Astrocyte (in vitro differentiated cells and primary cell): ENCODE results near the gene TBC1D3I. TPM values are rescaled to one million over a fixed set of nuclear protein-coding genes. Genes with fewer than 3 reads are reported as not detected.
"Not testable (repeated sequence)": the region's sequence is repeated elsewhere in the genome, so short reads cannot be mapped to it uniquely, and the experiment has no call there.

Experiments
- DNase-seq: peaks from one replicate; pipeline ENCODE4 v3.0.0-alpha.2; 2010; ENCODE audit warnings: low read depth
- FAIRE-seq: peaks from 2 replicates; lab custom pipeline; 2011; peaks lifted over from hg19 to GRCh38; lab: Jason Lieb, UNC
- H2AFZ ChIP-seq: 2 replicates; pipeline ENCODE4 v1.6.0; 2012; ENCODE audit warnings: low read depth, low read length, inconsistent platforms
- H3K27ac ChIP-seq: 2 replicates; pipeline ENCODE4 v1.5.1; 2011; ENCODE audit warnings: low read depth, low read length, inconsistent platforms
- H3K27me3 ChIP-seq: 2 replicates; pipeline ENCODE4 v1.6.0; 2011; ENCODE audit warnings: low read length, inconsistent platforms; ENCODE audit not compliant: insufficient read depth
- H3K36me3 ChIP-seq: 2 replicates; pipeline ENCODE4 v1.5.1; 2011; ENCODE audit warnings: low read length, inconsistent platforms; ENCODE audit not compliant: insufficient read depth
- H3K4me1 ChIP-seq: 2 replicates; pipeline ENCODE4 v1.5.1; 2011; ENCODE audit warnings: low read length, inconsistent platforms; ENCODE audit not compliant: insufficient read depth
- H3K4me2 ChIP-seq: 2 replicates; pipeline ENCODE4 v1.6.0; 2012; ENCODE audit warnings: low read length, inconsistent platforms
- H3K4me3 ChIP-seq: 2 replicates; pipeline ENCODE4 v1.5.1; 2011; ENCODE audit warnings: low read depth, mild to moderate bottlenecking, low read length, inconsistent platforms; ENCODE audit not compliant: insufficient read depth
- H3K79me2 ChIP-seq: 2 replicates; pipeline ENCODE4 v1.6.0; 2012; ENCODE audit warnings: mild to moderate bottlenecking, low read length, inconsistent platforms; ENCODE audit not compliant: insufficient read depth
- H3K9ac ChIP-seq: 2 replicates; pipeline ENCODE4 v1.6.0; 2012; ENCODE audit warnings: mild to moderate bottlenecking, low read length, inconsistent platforms
- H3K9me3 ChIP-seq: 2 replicates; pipeline ENCODE4 v1.5.1; 2012; ENCODE audit warnings: low read depth, mild to moderate bottlenecking, low read length, inconsistent platforms; ENCODE audit not compliant: insufficient read depth
- H4K20me1 ChIP-seq: 2 replicates; pipeline ENCODE4 v1.6.0; 2012; ENCODE audit warnings: low read length, inconsistent platforms; ENCODE audit not compliant: insufficient read depth
- H3K27ac Mint-ChIP-seq: one replicate; pipeline ENCODE4 v1.8.0; 2021; ENCODE audit warnings: mild to moderate bottlenecking, mixed read lengths; ENCODE audit not compliant: unreplicated experiment
- H3K27me3 Mint-ChIP-seq: one replicate; pipeline ENCODE4 v1.8.0; 2021; ENCODE audit warnings: low read depth, mixed read lengths; ENCODE audit not compliant: unreplicated experiment
- H3K36me3 Mint-ChIP-seq: one replicate; pipeline ENCODE4 v1.8.0; 2021; ENCODE audit warnings: low read depth, mixed read lengths; ENCODE audit not compliant: unreplicated experiment
- H3K4me1 Mint-ChIP-seq: one replicate; pipeline ENCODE4 v1.8.0; 2021; ENCODE audit warnings: low read depth, mixed read lengths; ENCODE audit not compliant: unreplicated experiment
- H3K4me3 Mint-ChIP-seq: one replicate; pipeline ENCODE4 v1.8.0; 2021; ENCODE audit warnings: mild to moderate bottlenecking, moderate library complexity, mixed read lengths; ENCODE audit not compliant: unreplicated experiment
- H3K9me3 Mint-ChIP-seq: one replicate; pipeline ENCODE4 v1.8.0; 2021; ENCODE audit warnings: mild to moderate bottlenecking, mixed read lengths; ENCODE audit not compliant: unreplicated experiment
- EZH2 ChIP-seq: IDR thresholded peaks from 2 replicates; pipeline ENCODE4 v1.6.1; 2012; ENCODE audit warnings: mild to moderate bottlenecking, low read length, inconsistent platforms; ENCODE audit not compliant: insufficient read depth
- total RNA-seq: library from RNA; stranded (reverse); gene quantifications from 2 replicates; pipeline ENCODE4 v1.2.1, GENCODE V29; 2021
- TF ChIP-seq, protein P1 (sequence below): IDR thresholded peaks from 2 replicates; pipeline ENCODE4 v1.5.1; 2011; ENCODE audit warnings: low read depth, mild to moderate bottlenecking, inconsistent platforms, low read length, moderate library complexity; ENCODE audit not compliant: insufficient read depth

Gene TBC1D3I
- total RNA-seq, 1 donor from 2014 or later: 0.11 TPM

DNA sequence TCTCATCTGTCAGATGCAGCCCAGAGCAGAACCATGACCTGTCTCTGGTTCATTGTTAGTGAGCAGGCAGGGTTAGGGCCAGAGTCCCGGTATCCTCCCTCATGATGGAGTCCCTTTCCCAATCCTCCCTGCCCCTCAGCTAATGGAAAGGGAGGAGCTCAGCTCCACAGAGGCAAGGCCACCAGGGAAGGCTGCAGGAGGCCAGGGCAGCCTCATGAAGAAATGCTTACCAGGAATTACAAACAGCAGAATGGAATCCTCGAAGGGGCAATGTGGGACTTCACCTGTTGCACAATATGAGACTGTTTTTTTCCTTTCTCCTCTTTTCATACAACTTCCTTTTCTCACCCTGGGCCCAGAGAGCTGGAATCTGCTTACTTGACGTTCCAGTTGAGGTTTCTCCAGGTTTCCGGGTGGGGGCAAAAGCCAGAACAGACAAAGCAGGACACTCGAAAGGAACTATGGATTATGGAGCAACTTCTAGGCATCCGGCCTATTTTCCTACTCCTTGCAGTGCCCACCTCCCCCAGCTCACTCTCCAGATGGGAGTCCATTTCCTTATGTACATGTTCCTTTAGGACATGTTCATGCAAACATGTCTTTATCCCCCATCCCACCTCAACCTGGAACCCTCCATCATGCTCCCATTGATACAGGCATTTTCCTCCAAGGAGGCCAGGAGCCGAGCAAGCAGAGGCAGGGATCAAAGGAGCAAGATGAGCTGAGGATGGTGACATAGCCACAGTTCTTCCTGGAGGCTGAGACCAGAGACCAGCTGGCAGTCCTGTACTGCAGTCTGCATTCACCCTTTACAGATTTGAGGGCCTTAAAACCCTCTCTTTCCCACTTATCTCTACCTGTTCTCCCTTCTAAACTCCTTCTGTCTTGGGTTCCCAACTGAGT lies 48.7 kb downstream of the TBC1D3I start:
- H3K27me3 ChIP-seq, H3K27ac Mint-ChIP-seq, DNase-seq, H2AFZ ChIP-seq, H3K36me3 Mint-ChIP-seq, FAIRE-seq, H3K4me3 Mint-ChIP-seq, H3K9ac ChIP-seq, H3K9me3 ChIP-seq, H4K20me1 ChIP-seq, H3K36me3 ChIP-seq, H3K79me2 ChIP-seq, H3K4me3 ChIP-seq, H3K4me1 ChIP-seq, H3K4me2 ChIP-seq, H3K27ac ChIP-seq, H3K4me1 Mint-ChIP-seq: not testable (repeated sequence)
- peaks cover 18% of the 10 kb centered on the region for H3K9me3 Mint-ChIP-seq
- H3K27me3 Mint-ChIP-seq: peaks cover 15% of the 10 kb centered on the region

DNA sequence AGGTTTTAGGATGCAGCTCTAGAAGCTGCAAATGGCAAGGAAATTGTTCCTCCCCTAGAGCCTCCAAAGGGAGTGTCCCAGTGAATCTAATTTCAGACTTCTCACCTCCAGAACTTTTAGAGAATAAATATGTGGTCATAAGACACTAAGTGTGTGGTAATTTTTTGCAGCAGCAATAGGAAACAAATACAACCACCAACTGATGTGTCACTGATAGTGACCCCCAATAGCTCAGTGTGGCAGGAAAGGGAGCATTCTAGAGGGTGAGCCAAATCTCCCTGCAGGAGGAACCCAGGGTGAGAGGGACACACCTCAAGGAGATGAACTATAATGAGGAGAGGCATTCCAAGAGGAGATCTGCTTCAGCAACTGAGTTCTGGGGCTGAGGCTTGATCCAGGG lies 49.5 kb downstream of the TBC1D3I start:
- no peak for FAIRE-seq
- Mint-ChIP-seq H3K27ac (no peak overlapping the region), H3K9me3 (peaks cover 18% of the 10 kb centered on the region), H3K4me1 (peaks cover 2% of the 10 kb centered on the region), H3K36me3 (no peaks in the 10 kb centered on the region), H3K4me3 (no peak overlapping the region), H3K27me3 (peaks cover 15% of the 10 kb centered on the region)
- Histone ChIP-seq H3K27me3 (peaks cover 4% of the 10 kb centered on the region), H3K27ac (no peak overlapping the region), H2AFZ (no peak overlapping the region), H3K36me3 (no peaks in the 10 kb centered on the region), H3K79me2 (no peaks in the 10 kb centered on the region), H3K4me3 (no peak overlapping the region), H4K20me1 (no peaks in the 10 kb centered on the region), H3K4me1 (no peaks in the 10 kb centered on the region), H3K9ac (no peak overlapping the region), H3K9me3 (no peaks in the 10 kb centered on the region), H3K4me2 (no peak overlapping the region)
- TF ChIP-seq, protein P1, sequence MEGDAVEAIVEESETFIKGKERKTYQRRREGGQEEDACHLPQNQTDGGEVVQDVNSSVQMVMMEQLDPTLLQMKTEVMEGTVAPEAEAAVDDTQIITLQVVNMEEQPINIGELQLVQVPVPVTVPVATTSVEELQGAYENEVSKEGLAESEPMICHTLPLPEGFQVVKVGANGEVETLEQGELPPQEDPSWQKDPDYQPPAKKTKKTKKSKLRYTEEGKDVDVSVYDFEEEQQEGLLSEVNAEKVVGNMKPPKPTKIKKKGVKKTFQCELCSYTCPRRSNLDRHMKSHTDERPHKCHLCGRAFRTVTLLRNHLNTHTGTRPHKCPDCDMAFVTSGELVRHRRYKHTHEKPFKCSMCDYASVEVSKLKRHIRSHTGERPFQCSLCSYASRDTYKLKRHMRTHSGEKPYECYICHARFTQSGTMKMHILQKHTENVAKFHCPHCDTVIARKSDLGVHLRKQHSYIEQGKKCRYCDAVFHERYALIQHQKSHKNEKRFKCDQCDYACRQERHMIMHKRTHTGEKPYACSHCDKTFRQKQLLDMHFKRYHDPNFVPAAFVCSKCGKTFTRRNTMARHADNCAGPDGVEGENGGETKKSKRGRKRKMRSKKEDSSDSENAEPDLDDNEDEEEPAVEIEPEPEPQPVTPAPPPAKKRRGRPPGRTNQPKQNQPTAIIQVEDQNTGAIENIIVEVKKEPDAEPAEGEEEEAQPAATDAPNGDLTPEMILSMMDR: no peak
- TF ChIP-seq EZH2: no peak
- DNase-seq: no peak

DNA sequence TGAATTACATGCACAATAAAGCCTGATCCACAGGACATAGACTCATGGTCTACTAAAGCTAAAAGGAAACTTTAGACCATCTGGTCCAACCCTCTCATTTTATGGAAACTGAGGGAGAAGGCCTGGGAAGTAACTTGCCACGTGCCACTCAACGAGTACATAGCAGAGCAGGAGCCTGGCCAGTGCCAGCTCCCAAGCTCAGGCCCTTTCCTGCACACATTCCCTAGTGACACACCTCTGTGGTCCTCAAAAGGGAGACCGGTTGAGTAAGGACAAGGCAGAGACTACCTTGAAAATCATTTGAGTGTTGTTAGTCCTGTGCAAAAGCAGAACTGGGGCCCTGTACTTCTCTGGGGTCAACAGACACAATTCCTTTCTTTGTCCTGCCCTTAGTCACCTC lies 50.7 kb downstream of the TBC1D3I start:
- Mint-ChIP-seq H3K4me1 (peaks cover 2% of the 10 kb centered on the region), H3K9me3 (peaks cover 8% of the 10 kb centered on the region), H3K27ac (no peak overlapping the region), H3K36me3 (no peaks in the 10 kb centered on the region), H3K4me3 (no peak overlapping the region), H3K27me3 (peaks cover 12% of the 10 kb centered on the region)
- Histone ChIP-seq H3K79me2 (no peaks in the 10 kb centered on the region), H3K4me3 (no peak overlapping the region), H3K4me2 (no peak overlapping the region), H3K36me3 (no peaks in the 10 kb centered on the region), H2AFZ (no peak overlapping the region), H3K27ac (no peak overlapping the region), H3K27me3 (peaks cover 4% of the 10 kb centered on the region), H4K20me1 (no peaks in the 10 kb centered on the region), H3K9me3 (no peaks in the 10 kb centered on the region), H3K4me1 (no peaks in the 10 kb centered on the region), H3K9ac (no peak overlapping the region)
- FAIRE-seq (no peak), DNase-seq (no peak)
- no peak for TF ChIP-seq EZH2
